Keratinocyte (primary cell): ENCODE data around the gene PCDH9. TPM values are rescaled to one million over a fixed set of nuclear protein-coding genes. Genes with fewer than 3 reads are reported as not detected.

ENCODE experiments used
- DNase-seq: peaks from one replicate; pipeline ENCODE4 v3.0.0-alpha.2; 2011; ENCODE audit warnings: low read depth, missing footprints, low spot score
- FAIRE-seq: peaks from 2 replicates; lab custom pipeline; 2011; peaks lifted over from hg19 to GRCh38; lab: Jason Lieb, UNC
- H2AFZ ChIP-seq: 2 replicates; pipeline ENCODE4 v1.6.0; 2012; ENCODE audit warnings: low read length, control low read depth, inconsistent platforms; ENCODE audit not compliant: control insufficient read depth
- H3K27ac ChIP-seq: 2 replicates; pipeline ENCODE4 v1.5.1; 2011; ENCODE audit warnings: low read length; ENCODE audit not compliant: control insufficient read depth, insufficient read depth
- H3K27me3 ChIP-seq: 3 replicates; pipeline ENCODE4 v1.6.0; 2011; ENCODE audit warnings: low read length; ENCODE audit not compliant: control insufficient read depth, insufficient read depth; ENCODE audit errors: extremely low read depth
- H3K36me3 ChIP-seq, 2 experiments: 2 replicates in 1 of 2; 3 replicates in 1 of 2; pipeline ENCODE4 v1.5.1; 2011; ENCODE audit warnings: low read length in 2 of 2, mild to moderate bottlenecking in 1 of 2; ENCODE audit not compliant: control insufficient read depth in 2 of 2, insufficient read depth in 2 of 2; ENCODE audit errors: extremely low read depth in 1 of 2
- H3K4me1 ChIP-seq: 3 replicates; pipeline ENCODE4 v1.5.1; 2011; ENCODE audit warnings: low read length; ENCODE audit not compliant: control insufficient read depth, insufficient read depth; ENCODE audit errors: extremely low read depth
- H3K4me2 ChIP-seq: 3 replicates; pipeline ENCODE4 v1.6.0; 2011; ENCODE audit warnings: low read depth, low read length; ENCODE audit not compliant: control insufficient read depth, insufficient read depth; ENCODE audit errors: extremely low read depth
- H3K4me3 ChIP-seq, 3 experiments: fragments of 200-600 bp in 1 of 3; sonication (generic) in 1 of 3; 2 replicates in 2 of 3; 3 replicates in 1 of 3; pipeline ENCODE4 v1.5.1; 2011 to 2016; ENCODE audit warnings: low read length in 3 of 3, mild to moderate bottlenecking in 3 of 3, control low read depth in 2 of 3, inconsistent platforms in 1 of 3, low read depth in 1 of 3, mixed read lengths in 1 of 3, mixed run types in 1 of 3, moderate library complexity in 1 of 3; ENCODE audit not compliant: control insufficient read depth in 2 of 3, insufficient read depth in 2 of 3; ENCODE audit errors: extremely low read depth in 1 of 3
- H3K79me2 ChIP-seq: 2 replicates; pipeline ENCODE4 v1.6.0; 2012; ENCODE audit warnings: low read length; ENCODE audit not compliant: control insufficient read depth, insufficient read depth
- H3K9ac ChIP-seq: 3 replicates; pipeline ENCODE4 v1.6.0; 2011; ENCODE audit warnings: low read length; ENCODE audit not compliant: control insufficient read depth, insufficient read depth; ENCODE audit errors: extremely low read depth
- H3K9me1 ChIP-seq: 3 replicates; pipeline ENCODE4 v1.6.0; 2011; ENCODE audit warnings: low read length; ENCODE audit not compliant: control insufficient read depth, insufficient read depth; ENCODE audit errors: extremely low read depth
- H3K9me3 ChIP-seq: 2 replicates; pipeline ENCODE4 v1.5.1; 2012; ENCODE audit warnings: low read depth, low read length; ENCODE audit not compliant: control insufficient read depth
- H4K20me1 ChIP-seq: 3 replicates; pipeline ENCODE4 v1.6.0; 2011; ENCODE audit warnings: low read length; ENCODE audit not compliant: control insufficient read depth, insufficient read depth; ENCODE audit errors: extremely low read depth
- EZH2 ChIP-seq: IDR thresholded peaks from one replicate; pipeline ENCODE4 v1.6.1; 2012; ENCODE audit warnings: inconsistent platforms, mild to moderate bottlenecking, low read length, moderate library complexity
- dilution Hi-C: fragments of 300-500 bp; cut with MboI; formaldehyde crosslinking; loops from one replicate; pipeline ENCODE4 v1.7.0; 2020; ENCODE audit warnings: low sequenced_read_pairs; ENCODE audit not compliant: extremely low pct_ligation_motif_present
- polyA plus RNA-seq, 5 experiments: library from polyadenylated mRNA; depleted of rRNA in 3 of 5; stranded (reverse) in 3 of 5; stranded (forward) in 1 of 5; unstranded in 1 of 5; fragments of >200 nt; gene quantifications; 1 replicate in 1 of 5; 2 replicates in 3 of 5; 3 replicates in 1 of 5; pipeline versions ENCODE4 v1.2.1 to v1.2.3, GENCODE V29; 2011 to 2012; ENCODE audit warnings: missing spikeins in 2 of 5, low read depth in 1 of 5, low replicate concordance in 1 of 5
- TF ChIP-seq, protein P1 (sequence below), 3 experiments: IDR thresholded peaks in 1 of 3; conservative IDR thresholded peaks in 1 of 3; optimal IDR thresholded peaks in 1 of 3; 2 replicates in 2 of 3; 3 replicates in 1 of 3; pipeline versions ENCODE3 to v1.5.1; 2011; ENCODE audit warnings: low read length in 3 of 3, mild to moderate bottlenecking in 3 of 3, moderate library complexity in 2 of 3, control low read depth in 1 of 3, inconsistent platforms in 1 of 3; ENCODE audit not compliant: insufficient read depth in 2 of 3; ENCODE audit errors: extremely low read depth in 1 of 3

The PCDH9 gene
- polyA plus RNA-seq, 1 donor (not counting 4 experiments of a cell fraction or from before 2014, with no cell fraction given): 0.21 TPM

DNA sequence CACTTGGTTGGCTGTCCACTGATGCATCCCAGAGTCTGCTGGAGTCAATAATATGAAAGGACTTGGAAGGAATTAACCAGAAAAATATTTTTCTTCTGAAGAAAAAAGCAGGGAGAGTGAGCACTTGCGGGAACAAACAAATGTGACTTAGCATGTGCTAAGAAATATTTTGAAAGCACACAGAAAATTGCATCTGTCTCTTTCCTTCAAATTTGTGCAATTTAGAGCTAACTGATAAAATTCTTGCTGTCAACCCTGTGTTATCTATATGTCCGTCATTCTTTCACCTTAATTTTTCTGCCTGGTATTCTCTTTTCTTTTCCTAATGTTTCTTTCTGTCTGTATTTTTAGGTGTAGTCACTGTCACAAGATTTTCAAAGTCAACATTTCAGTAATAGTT is 852.6 kb downstream of the PCDH9 start:
- TF ChIP-seq, protein P1, sequence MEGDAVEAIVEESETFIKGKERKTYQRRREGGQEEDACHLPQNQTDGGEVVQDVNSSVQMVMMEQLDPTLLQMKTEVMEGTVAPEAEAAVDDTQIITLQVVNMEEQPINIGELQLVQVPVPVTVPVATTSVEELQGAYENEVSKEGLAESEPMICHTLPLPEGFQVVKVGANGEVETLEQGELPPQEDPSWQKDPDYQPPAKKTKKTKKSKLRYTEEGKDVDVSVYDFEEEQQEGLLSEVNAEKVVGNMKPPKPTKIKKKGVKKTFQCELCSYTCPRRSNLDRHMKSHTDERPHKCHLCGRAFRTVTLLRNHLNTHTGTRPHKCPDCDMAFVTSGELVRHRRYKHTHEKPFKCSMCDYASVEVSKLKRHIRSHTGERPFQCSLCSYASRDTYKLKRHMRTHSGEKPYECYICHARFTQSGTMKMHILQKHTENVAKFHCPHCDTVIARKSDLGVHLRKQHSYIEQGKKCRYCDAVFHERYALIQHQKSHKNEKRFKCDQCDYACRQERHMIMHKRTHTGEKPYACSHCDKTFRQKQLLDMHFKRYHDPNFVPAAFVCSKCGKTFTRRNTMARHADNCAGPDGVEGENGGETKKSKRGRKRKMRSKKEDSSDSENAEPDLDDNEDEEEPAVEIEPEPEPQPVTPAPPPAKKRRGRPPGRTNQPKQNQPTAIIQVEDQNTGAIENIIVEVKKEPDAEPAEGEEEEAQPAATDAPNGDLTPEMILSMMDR (optimal IDR thresholded peaks at IDR 0.05 in 1 of 3, IDR thresholded peaks at IDR 0.05 in 1 of 3, conservative IDR thresholded peaks at IDR 0.05 in 1 of 3; ENCODE audit: extremely low read depth in 1 of 3, insufficient read depth in 2 of 3, low read length in 3 of 3): no peak
- no peak for TF ChIP-seq EZH2
- Histone ChIP-seq H3K4me3 (no peak overlapping the region), H3K79me2 (no peaks in the 10 kb centered on the region), H3K36me3 (no peaks in the 10 kb centered on the region), H4K20me1 (no peaks in the 10 kb centered on the region), H2AFZ (no peak overlapping the region), H3K9ac (no peak overlapping the region), H3K4me2 (no peak overlapping the region), H3K9me3 (no peaks in the 10 kb centered on the region), H3K27ac (no peak overlapping the region), H3K4me1 (no peaks in the 10 kb centered on the region), H3K27me3 (no peaks in the 10 kb centered on the region), H3K9me1 (no peaks in the 10 kb centered on the region)
- dilution Hi-C loops: no loop called here
- DNase-seq (no peak), FAIRE-seq (no peak)

DNA sequence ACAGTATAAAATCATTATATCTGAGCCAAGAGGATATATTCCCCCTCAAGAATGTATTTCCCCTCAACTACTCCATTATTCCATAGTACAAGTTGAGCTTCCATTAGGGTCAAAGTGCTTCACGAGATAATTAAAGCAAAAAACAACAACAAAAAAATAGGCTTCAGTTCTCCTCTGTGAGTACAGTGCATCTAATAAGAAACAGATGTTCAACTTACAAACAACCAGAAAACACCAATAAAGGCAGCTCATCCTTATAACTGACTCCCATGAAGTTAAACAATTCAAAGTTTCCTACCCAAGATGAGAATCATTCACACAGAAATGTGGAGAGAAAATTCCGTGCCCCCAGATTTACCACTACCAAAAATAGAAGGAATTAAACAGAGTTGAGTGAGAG is 854.4 kb downstream of the PCDH9 start:
- TF ChIP-seq EZH2: no peak
- TF ChIP-seq, protein P1 (optimal IDR thresholded peaks at IDR 0.05 in 1 of 3, IDR thresholded peaks at IDR 0.05 in 1 of 3, conservative IDR thresholded peaks at IDR 0.05 in 1 of 3; ENCODE audit: extremely low read depth in 1 of 3, insufficient read depth in 2 of 3, low read length in 3 of 3): no peak
- H3K27ac ChIP-seq: no peak overlapping the region
- H3K36me3 ChIP-seq: no peaks in the 10 kb centered on the region
- no peak for FAIRE-seq
- no peak overlapping the region for H3K4me3 ChIP-seq
- no peak overlapping the region for H2AFZ ChIP-seq
- no peak overlapping the region for H3K4me2 ChIP-seq
- H3K9ac ChIP-seq: no peak overlapping the region
- no peaks in the 10 kb centered on the region for H3K79me2 ChIP-seq
- no peaks in the 10 kb centered on the region for H3K9me3 ChIP-seq
- no peaks in the 10 kb centered on the region for H4K20me1 ChIP-seq
- dilution Hi-C loops: no loop called here
- DNase-seq: no peak
- H3K4me1 ChIP-seq: no peaks in the 10 kb centered on the region
- no peaks in the 10 kb centered on the region for H3K9me1 ChIP-seq
- H3K27me3 ChIP-seq: no peaks in the 10 kb centered on the region
